Activated T-helper 9 cell treated with anti-CD3 and anti-CD28 coated beads, Interleukin-2, amount 50 U/mL, for 16 hours (primary cell): ENCODE data around the gene KCNIP4.
"Not testable (repeated sequence)": the region's sequence is repeated elsewhere in the genome, so short reads cannot be mapped to it uniquely, and the experiment has no call there.

Source experiments
- DNase-seq: peaks from one replicate; pipeline ENCODE4 v3.0.0-alpha.2; 2020; ENCODE audit warnings: low read depth

The KCNIP4 gene

GRCh38 chr4:21948347-21949072 lies at the start of gene KCNIP4:
Gene KCNIP4, minus strand, starts transcription at chr4:21948772.
- DNase-seq, result no peak

GRCh38 chr4:21996618-21997017 lies 48.0 kb upstream of the KCNIP4 start:
- DNase-seq, result not testable (repeated sequence)

- no peak for DNase-seq
Measured at GRCh38 chr4:21992330-21992729, 43.8 kb upstream of the KCNIP4 start.

GRCh38 chr4:21991562-21991961 lies 43.0 kb upstream of the KCNIP4 start:
- DNase-seq, result no peak

- no peak for DNase-seq
Measured at GRCh38 chr4:21991050-21991449, 42.5 kb upstream of the KCNIP4 start.

GRCh38 chr4:21989351-21989750 lies 40.8 kb upstream of the KCNIP4 start:
- no peak for DNase-seq

- no peak for DNase-seq
Measured at GRCh38 chr4:21986307-21986706, 37.7 kb upstream of the KCNIP4 start.

- DNase-seq, result no peak
Measured at GRCh38 chr4:21982087-21982486, 33.5 kb upstream of the KCNIP4 start.

- no peak for DNase-seq
Measured at GRCh38 chr4:21979196-21979595, 30.6 kb upstream of the KCNIP4 start.

GRCh38 chr4:21976166-21976565 lies 27.6 kb upstream of the KCNIP4 start:
- no peak for DNase-seq

- no peak for DNase-seq
Measured at GRCh38 chr4:21973850-21974249, 25.3 kb upstream of the KCNIP4 start.

GRCh38 chr4:21964762-21965319 lies 16.3 kb upstream of the KCNIP4 start:
- no peak for DNase-seq

- DNase-seq, result no peak
Measured at GRCh38 chr4:21962691-21963090, 14.1 kb upstream of the KCNIP4 start.

GRCh38 chr4:21960793-21961192 lies 12.2 kb upstream of the KCNIP4 start:
- no peak for DNase-seq

- no peak for DNase-seq
Measured at GRCh38 chr4:21954916-21955315, 6.3 kb upstream of the KCNIP4 start.

GRCh38 chr4:21953653-21954052 lies 5.1 kb upstream of the KCNIP4 start:
- no peak for DNase-seq

- DNase-seq, result no peak
Measured at GRCh38 chr4:21952549-21952948, 4.0 kb upstream of the KCNIP4 start.

- DNase-seq, result no peak
Measured at GRCh38 chr4:21949073-21949457, 493 bp upstream of the KCNIP4 start.

GRCh38 chr4:21947791-21948346 lies 703 bp downstream of the KCNIP4 start:
- no peak for DNase-seq

- no peak for DNase-seq
Measured at GRCh38 chr4:21946858-21947257, 1.7 kb downstream of the KCNIP4 start.

- DNase-seq, result no peak
Measured at GRCh38 chr4:21921526-21922180, 26.9 kb downstream of the KCNIP4 start.

GRCh38 chr4:21915761-21916160 lies 32.8 kb downstream of the KCNIP4 start:
- no peak for DNase-seq

GRCh38 chr4:21901831-21902230 lies 46.7 kb downstream of the KCNIP4 start:
- no peak for DNase-seq
